ENCODE results near the gene TM4SF20.

TM4SF20 gene

DNA sequence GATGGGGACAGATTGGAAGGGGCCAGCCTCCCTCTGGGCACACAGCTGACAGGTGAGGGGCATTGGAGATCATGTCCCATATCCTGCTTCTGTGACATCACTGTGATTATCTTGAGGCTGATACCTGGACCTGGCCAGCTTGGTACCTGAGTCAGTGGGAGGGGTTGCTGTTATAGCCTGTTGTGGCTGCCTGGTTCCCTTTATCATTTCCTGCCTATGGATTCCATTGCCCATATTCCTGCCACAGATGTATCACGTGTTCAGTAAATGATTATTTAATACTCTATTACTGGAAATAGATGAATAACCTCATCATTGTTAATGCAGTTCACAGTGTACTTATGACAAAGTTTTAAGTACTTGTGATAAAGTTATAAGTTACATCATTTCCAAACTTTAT, 16.4 kb upstream of the TM4SF20 start:
- Histone ChIP-seq H3K36me3 (ENCODE audit: insufficient read depth) (no peaks in the 10 kb centered on the region), H3K4me1 (ENCODE audit: low read depth, poor library complexity, severe bottlenecking) (peaks cover 9% of the 10 kb centered on the region), H3K27ac (no peak overlapping the region), H4K20me1 (ENCODE audit: insufficient read depth) (no peaks in the 10 kb centered on the region), H3K4me3 (IDR thresholded peaks at IDR 0.05; ENCODE audit: insufficient read depth, low read depth, low read length) (no peak overlapping the region), H3K79me2 (ENCODE audit: insufficient read depth, low read depth) (no peaks in the 10 kb centered on the region), H2AFZ (ENCODE audit: low read depth) (no peak overlapping the region), H3K4me2 (no peak overlapping the region), H3K9ac (no peak overlapping the region), H3K27me3 (ENCODE audit: insufficient read depth, low read depth) (no peaks in the 10 kb centered on the region)
- TF ChIP-seq, protein P1, sequence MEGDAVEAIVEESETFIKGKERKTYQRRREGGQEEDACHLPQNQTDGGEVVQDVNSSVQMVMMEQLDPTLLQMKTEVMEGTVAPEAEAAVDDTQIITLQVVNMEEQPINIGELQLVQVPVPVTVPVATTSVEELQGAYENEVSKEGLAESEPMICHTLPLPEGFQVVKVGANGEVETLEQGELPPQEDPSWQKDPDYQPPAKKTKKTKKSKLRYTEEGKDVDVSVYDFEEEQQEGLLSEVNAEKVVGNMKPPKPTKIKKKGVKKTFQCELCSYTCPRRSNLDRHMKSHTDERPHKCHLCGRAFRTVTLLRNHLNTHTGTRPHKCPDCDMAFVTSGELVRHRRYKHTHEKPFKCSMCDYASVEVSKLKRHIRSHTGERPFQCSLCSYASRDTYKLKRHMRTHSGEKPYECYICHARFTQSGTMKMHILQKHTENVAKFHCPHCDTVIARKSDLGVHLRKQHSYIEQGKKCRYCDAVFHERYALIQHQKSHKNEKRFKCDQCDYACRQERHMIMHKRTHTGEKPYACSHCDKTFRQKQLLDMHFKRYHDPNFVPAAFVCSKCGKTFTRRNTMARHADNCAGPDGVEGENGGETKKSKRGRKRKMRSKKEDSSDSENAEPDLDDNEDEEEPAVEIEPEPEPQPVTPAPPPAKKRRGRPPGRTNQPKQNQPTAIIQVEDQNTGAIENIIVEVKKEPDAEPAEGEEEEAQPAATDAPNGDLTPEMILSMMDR (conservative IDR thresholded peaks at IDR 0.05; ENCODE audit: low read depth, low read length): no peak

- Histone ChIP-seq H3K27ac (no peak overlapping the region), H3K4me1 (ENCODE audit: low read depth, poor library complexity, severe bottlenecking) (peaks cover 9% of the 10 kb centered on the region), H2AFZ (ENCODE audit: low read depth) (no peak overlapping the region), H4K20me1 (ENCODE audit: insufficient read depth) (no peaks in the 10 kb centered on the region), H3K4me2 (no peak overlapping the region), H3K27me3 (ENCODE audit: insufficient read depth, low read depth) (no peaks in the 10 kb centered on the region), H3K36me3 (ENCODE audit: insufficient read depth) (no peaks in the 10 kb centered on the region), H3K4me3 (IDR thresholded peaks at IDR 0.05; ENCODE audit: insufficient read depth, low read depth, low read length) (no peak overlapping the region), H3K79me2 (ENCODE audit: insufficient read depth, low read depth) (no peaks in the 10 kb centered on the region), H3K9ac (no peak overlapping the region)
- TF ChIP-seq, protein P1 (conservative IDR thresholded peaks at IDR 0.05; ENCODE audit: low read depth, low read length): no peak
Measured at GRCh38 chr2:227394401-227394800, 15.3 kb upstream of the TM4SF20 start.

DNA sequence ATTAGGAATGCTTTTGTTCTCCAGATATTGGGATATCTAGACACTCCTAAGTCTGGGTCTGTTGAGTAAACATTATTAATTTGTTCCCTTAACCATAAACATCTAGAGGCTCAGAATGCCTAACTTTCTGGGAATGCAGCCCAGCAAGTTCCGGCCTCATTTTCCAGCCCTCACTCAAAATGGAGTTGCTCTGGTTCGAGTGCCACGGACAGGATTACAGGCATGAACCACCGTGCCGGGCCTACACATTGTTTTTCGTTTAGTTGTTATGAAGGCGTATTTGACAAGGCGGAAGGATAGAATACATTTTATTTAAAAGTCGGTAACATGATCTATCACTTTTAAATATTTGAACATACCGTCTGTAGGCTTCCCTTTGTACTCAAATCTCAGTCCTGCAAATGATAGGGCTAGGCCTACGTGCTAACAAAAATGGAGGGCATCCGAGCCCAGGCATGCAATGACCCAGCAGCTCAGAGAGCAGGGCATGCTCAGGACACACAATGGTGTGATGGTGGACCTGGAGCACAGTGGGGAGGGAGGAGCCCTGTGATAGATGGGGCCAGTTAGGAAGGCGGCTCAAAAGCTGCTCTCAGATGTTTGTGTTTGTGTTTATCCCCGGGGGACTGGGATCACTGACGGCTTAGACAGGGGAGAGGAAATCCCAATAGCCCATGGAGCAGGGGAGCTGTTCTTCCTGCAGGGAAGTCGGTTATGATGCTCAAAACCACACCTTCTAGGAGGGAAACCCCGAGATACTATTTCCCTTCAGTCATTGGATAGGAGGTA, 11.6 kb upstream of the TM4SF20 start:
- peaks cover 9% of the 10 kb centered on the region for H3K4me1 ChIP-seq (ENCODE audit: low read depth, poor library complexity, severe bottlenecking)
- H4K20me1 ChIP-seq (ENCODE audit: insufficient read depth): no peaks in the 10 kb centered on the region
- no peaks in the 10 kb centered on the region for H3K36me3 ChIP-seq (ENCODE audit: insufficient read depth)
- H3K4me3 ChIP-seq (IDR thresholded peaks at IDR 0.05; ENCODE audit: insufficient read depth, low read depth, low read length): no peak overlapping the region
- no peaks in the 10 kb centered on the region for H3K79me2 ChIP-seq (ENCODE audit: insufficient read depth, low read depth)
- no peak overlapping the region for H3K27ac ChIP-seq
- no peaks in the 10 kb centered on the region for H3K27me3 ChIP-seq (ENCODE audit: insufficient read depth, low read depth)
- TF ChIP-seq, protein P1 (conservative IDR thresholded peaks at IDR 0.05; ENCODE audit: low read depth, low read length): no peak
- no peak overlapping the region for H3K9ac ChIP-seq
- no peak overlapping the region for H3K4me2 ChIP-seq
- H2AFZ ChIP-seq (ENCODE audit: low read depth): no peak overlapping the region

DNA sequence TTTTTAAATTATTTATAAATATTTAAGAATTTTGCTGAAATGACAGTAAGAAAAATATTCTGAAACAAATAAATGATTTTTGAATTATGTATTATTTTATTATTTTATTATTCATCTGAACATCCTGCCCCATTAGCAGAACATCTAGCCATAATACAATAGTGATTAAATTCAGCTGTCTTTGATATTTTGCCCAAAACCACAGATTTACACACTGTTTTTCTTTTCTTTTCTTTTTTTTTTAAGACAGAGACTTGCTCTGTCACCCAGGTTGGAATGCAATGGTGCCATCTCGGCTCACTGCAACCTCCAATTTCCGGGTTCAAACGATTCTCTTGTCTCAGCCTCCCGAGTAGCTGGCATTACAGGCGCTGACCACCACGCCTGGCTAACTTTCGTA, 10.6 kb upstream of the TM4SF20 start:
- no peaks in the 10 kb centered on the region for H3K36me3 ChIP-seq (ENCODE audit: insufficient read depth)
- H3K4me3 ChIP-seq (IDR thresholded peaks at IDR 0.05; ENCODE audit: insufficient read depth, low read depth, low read length): no peak overlapping the region
- no peak overlapping the region for H3K4me2 ChIP-seq
- no peak overlapping the region for H3K9ac ChIP-seq
- peaks cover 6% of the 10 kb centered on the region for H3K4me1 ChIP-seq (ENCODE audit: low read depth, poor library complexity, severe bottlenecking)
- no peak overlapping the region for H3K27ac ChIP-seq
- no peaks in the 10 kb centered on the region for H3K79me2 ChIP-seq (ENCODE audit: insufficient read depth, low read depth)
- no peak overlapping the region for H2AFZ ChIP-seq (ENCODE audit: low read depth)
- no peaks in the 10 kb centered on the region for H3K27me3 ChIP-seq (ENCODE audit: insufficient read depth, low read depth)
- TF ChIP-seq, protein P1 (conservative IDR thresholded peaks at IDR 0.05; ENCODE audit: low read depth, low read length): no peak
- H4K20me1 ChIP-seq (ENCODE audit: insufficient read depth): no peaks in the 10 kb centered on the region
